ENCODE measurements around the gene PPL.

- TF ChIP-seq ZNF416 (CRISPR knock-in tag; IDR thresholded peaks at IDR 0.05) (no peak), CTCF (IDR thresholded peaks at IDR 0.05) (no peak), CBFB (CRISPR knock-in tag; IDR thresholded peaks at IDR 0.05; ENCODE audit: low read depth) (no peak), FOXP4 (CRISPR knock-in tag; IDR thresholded peaks at IDR 0.05) (no peak), ERG (CRISPR knock-in tag; IDR thresholded peaks at IDR 0.05) (no peak), TCF7 (CRISPR knock-in tag; IDR thresholded peaks at IDR 0.05; ENCODE audit: low read depth) (no peak), ATF3 (CRISPR knock-in tag; conservative IDR thresholded peaks at IDR 0.05) (no peak), ZNF138 (CRISPR knock-in tag; conservative IDR thresholded peaks at IDR 0.05) (no peak), NR1H2 (CRISPR knock-in tag; IDR thresholded peaks at IDR 0.05) (no peak), JUN (CRISPR knock-in tag; IDR thresholded peaks at IDR 0.05) (no peak), ZNF232 (CRISPR knock-in tag; IDR thresholded peaks at IDR 0.05) (no peak), MAX (CRISPR knock-in tag; IDR thresholded peaks at IDR 0.05) (no peak), MYBL2 (CRISPR knock-in tag; IDR thresholded peaks at IDR 0.05) (no peak)
Measured at GRCh38 chr16:4866586-4866985, 70.4 kb downstream of the PPL start.
